Epidermal melanocyte (primary cell): Measurements from ENCODE around the gene ARFGEF2.
"Not testable (repeated sequence)": the region's sequence is repeated elsewhere in the genome, so short reads cannot be mapped to it uniquely, and the experiment has no call there.

Experiments
- DNase-seq: peaks from one replicate; pipeline ENCODE4 v3.0.0; 2011; ENCODE audit warnings: low spot score; ENCODE audit not compliant: insufficient read length

The ARFGEF2 gene

DNA sequence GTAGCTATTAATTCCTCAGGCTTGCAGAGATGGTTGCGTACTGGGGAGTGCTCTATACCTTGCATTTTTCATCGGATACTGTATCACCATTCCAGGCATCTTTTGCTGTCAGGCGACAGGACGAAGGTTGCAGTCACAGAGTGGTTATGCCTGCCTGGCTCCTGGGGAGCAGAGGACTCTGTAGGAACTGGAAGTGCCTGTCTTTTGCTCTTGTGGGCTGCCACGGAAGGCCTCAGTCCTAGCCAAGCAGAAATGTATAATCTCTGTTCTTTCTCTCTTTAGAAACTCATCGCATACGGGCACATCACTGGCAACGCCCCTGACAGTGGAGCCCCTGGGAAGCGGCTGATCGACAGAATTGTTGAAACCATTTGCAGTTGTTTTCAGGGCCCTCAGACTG lies 29.5 kb downstream of the ARFGEF2 start:
- no peak for DNase-seq

DNA sequence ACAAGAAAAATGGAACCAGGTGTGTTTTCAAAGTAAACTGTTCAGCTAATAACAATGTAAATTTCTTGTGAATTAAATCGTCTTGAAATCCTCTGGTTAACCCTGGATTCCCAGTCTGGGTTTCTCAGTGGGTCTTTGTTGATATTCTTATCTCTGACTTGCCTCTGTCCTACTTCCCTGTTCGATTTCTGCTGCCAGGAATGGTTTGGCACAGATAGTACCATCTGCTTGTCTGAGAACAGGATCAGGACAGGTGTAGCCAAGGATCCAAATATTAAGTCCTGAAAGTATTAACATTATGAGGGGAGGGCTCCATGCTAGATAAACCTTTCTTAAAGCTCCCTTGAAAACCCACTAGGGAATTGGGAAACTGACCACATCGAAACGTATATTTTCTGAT lies 30.1 kb downstream of the ARFGEF2 start:
- DNase-seq = no peak

DNA sequence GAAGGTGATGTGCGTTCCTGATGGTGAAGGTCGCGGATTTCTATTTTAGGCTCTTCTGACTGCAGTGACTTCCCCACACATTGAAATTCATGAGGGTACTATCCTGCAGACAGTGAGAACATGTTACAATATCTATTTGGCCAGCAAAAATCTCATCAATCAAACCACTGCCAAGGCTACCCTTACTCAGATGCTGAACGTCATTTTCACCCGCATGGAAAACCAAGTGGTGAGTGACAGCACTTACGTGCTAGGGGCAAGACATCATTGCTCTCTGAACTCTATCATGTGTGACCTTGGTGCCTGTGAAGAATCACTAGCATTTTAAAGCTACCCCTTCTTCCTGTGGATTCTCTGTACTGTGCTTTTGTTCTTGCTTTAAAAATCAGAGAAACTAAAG lies 31.1 kb downstream of the ARFGEF2 start:
- no peak for DNase-seq

DNA sequence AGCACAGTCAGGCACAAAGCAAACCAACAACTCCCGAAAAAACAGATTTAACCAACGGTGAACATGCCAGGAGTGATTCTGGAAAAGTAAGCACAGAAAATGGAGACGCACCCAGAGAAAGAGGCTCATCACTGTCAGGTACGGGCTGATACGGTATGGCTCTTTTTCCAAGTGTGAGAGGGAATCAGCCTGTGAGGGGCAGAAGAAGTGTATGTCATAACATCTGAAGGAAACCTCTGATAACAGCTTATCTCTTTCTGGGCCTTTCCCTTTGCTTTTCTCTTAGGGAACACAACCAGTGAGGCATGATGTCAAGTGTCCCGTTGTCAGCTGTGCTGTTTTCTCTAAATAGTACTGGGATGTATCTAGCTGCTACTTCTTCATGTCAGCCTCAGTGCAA lies 32.1 kb downstream of the ARFGEF2 start:
- no peak for DNase-seq

DNA sequence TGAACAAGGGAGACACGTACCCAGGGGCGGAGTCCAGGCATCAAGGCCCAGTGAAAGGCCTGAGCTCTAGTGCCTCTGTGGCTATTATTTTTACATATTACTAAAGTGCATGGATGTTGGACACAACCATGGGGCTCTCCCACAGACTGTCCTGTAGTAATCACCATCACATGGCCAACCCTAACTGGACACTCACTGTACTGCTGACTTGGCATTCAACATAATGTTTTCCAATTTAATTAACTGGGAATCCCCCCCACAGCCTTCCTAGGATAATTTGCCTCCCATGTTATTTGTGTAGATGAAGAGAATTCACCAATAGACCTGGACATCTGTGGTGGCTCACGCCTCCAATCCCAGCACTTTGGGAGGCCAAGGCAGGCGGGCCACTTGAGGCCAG lies 34.5 kb downstream of the ARFGEF2 start:
- no peak for DNase-seq

DNA sequence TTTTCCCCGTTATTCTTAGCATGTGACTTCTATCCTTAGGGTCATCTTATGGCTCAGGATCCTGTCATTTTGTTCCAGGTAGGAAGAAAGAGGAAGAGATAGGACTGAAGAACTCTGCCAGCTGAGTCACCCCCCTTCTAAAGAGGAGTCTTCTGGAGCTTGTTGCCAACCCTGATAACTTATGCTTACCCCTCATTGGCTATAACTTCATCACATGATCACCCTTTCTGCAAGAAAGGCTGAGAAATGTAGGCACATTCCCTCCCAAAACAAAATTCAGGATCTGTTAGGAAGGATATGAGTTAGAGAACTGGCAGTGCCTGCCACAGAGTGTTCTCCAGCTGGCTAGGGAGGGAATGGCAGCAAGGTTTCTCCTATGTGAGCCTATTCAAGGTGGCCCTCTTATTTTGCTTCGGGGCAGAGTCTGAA lies 35.6 kb downstream of the ARFGEF2 start:
- no peak for DNase-seq

DNA sequence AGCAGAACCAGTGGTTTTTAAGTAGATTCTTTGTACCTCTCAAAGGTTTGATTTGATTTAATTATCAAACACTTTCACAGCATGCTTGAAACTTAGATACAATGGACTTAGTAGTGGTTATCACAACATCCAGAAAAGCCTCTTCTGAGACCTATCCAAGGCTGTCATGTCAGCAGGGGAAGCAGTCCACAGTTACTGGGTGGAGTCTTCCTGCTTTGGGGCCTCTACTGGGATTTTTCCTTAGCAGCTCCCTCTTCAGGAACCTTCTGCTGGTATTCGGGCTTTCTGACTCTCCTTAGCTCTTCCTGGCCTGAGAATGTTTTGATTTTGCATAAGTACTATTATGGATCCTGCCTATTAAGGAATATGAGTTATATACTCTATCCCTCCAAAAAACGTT lies 36.0 kb downstream of the ARFGEF2 start:
- no peak for DNase-seq

DNA sequence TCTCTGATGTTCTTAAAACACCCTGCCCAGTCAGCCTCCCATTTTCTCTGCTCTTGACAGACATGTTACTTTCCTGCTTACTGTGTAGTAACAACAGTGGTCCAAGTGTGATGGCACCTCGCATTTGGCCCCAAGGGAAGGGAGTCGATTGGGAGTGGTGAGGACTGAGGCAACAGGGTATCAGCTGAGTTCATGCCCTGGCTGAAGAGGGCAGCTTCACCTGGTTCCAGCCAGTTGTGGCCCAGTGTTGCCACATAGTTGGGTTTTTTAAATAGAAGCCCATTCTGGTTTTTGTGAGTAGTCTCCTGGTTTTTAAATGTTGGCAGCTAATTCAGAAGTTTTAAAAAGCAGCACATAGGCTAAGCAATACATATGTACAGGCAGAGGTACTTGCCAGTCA lies 37.2 kb downstream of the ARFGEF2 start:
- DNase-seq = no peak

DNA sequence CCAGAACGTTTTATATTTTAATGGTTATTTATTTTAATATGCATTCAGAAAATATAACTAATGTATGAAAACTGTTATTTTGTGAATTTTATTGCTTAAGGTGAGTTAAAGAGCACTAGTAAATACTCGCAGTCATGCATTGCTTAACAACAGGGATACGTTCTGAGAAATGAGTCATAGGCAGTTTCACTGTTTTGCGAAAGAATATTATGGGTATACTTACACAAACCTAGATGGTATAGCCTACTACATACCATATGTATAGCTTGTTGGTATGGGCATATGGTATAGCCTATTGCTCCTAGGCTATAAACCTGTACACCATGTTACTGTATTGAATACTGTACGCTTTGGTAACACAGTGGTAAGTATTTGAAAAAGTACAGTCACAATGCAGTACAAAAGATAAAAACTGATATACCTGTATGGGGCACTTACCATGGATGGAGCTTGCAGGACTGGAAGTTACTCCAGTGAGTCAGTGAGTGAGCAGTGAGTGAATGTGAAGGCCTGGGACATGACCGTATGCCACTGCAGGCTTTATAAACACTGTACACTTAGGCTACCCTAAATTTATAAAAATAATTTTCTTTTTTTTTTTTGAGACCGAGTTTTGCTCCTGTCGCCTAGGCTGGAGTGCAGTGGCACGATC lies 38.5 kb downstream of the ARFGEF2 start:
- no peak for DNase-seq

DNA sequence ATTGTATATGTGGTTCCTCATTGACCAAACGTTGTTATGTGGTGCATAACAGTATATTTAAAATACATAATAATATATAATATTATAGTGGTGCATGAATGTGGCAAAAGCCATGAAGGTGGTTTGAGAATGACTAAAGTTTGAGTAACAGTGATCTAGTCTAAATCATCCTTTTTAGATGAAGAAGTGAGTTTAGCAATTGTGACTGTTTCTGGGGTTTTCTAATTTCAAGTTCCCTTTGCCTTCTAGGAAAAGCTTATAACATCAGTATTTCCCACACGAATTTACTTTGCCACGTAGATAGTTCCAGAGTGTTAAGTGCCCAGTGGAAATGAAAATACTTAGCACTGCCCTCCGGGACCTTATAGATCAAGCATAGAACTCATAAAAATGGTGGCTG lies 40.9 kb downstream of the ARFGEF2 start:
- DNase-seq = no peak

DNA sequence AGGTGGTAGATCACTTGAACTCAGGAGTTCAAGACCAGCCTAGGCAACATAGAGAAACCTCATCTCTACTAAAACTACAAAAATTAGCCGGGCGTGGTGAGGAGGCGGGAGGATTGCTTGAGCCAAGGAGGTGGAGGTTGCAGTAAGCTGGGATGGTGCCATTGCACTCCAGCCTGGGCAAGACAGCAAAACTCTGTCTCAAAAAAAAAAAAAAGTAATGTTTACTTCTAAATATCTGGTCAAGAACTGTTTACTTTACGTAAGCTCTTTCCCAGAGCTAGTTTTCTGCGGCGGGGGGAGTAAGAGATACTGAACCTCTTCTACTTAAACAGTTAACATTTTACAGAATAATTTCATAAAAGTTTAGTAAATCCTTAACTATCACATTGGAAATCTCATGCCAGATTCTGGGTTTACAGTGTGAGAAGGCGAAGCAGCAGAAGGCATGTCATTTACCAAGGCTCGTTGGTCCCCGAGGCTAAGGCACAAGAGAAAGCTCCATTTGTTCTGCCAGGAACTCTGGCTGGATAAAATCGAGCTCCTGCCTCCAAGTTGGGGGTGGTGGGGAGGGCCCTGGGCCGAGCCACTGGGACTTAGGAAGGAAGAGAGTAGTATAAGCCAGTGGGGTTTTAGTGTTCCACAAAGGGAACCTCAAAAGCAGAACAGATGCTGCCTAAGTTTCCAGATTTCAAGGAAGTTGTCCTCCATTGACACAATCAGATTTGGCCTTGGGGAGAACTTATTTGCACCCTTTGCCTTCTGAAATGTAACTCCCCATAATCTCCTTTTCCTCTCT lies 41.7 kb downstream of the ARFGEF2 start:
- DNase-seq = peak; percentile 68

DNA sequence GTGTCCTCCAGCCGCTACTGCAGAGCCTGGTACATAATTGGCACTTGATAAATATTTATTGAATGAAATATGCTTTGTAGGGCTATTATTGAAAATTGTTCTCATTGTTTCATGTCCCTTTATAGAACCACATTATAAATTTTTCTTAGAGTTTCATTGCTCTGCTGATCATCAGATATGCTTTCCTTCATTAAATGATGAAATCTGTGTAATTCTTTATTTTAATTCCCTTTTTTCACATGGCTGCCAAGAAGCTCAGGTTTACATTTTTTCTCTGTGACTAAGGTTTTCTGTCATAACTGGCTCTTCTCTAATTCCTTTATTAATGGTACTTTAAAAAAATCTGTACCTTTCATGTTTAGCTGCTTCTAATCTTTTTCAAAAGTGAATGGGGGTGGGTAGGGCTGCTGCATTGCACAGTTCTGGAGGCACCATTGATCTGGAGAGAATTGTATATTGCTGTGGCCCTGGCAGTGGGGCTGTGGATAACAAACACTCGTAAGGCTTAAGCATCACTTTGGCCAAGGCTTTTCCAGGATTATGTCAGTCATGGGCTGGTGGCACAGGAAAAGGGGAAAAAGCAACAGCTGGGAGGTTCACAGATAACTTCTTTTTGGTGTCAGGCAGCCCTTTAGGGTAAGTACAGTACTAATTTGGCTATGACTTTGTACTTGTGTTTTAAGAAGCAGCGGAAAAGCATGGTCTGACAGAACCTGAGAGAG lies 43.8 kb downstream of the ARFGEF2 start:
- no peak for DNase-seq

DNA sequence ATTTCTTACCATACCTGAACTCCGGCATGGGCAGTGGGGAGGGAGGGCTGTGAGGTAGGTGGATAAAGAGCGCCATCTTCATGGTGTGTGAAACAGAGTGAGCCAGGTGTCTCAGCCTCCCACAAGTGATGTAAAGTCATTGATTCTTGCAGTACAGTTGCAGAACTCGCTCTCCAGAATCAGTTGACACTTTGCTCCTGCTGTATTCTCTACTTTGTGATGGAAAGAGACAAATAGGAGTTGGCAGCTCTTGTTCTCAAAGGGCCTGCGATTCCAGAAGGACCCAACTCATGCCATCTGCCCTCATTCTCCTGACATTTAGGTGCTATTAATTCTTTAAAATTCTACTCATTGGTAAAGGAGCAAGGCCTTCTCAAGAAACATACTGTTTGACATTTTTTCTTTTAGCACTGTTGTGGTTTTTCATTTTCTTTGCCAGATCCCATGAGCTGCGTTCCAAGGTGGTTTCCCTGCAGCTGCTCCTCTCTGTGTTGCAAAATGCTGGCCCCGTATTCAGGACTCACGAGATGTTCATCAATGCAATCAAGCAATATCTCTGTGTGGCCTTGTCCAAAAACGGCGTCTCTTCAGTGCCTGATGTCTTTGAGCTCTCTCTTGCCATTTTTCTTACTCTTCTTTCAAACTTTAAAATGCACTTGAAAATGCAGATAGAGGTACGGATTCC lies 49.3 kb downstream of the ARFGEF2 start:
- no peak for DNase-seq

DNA sequence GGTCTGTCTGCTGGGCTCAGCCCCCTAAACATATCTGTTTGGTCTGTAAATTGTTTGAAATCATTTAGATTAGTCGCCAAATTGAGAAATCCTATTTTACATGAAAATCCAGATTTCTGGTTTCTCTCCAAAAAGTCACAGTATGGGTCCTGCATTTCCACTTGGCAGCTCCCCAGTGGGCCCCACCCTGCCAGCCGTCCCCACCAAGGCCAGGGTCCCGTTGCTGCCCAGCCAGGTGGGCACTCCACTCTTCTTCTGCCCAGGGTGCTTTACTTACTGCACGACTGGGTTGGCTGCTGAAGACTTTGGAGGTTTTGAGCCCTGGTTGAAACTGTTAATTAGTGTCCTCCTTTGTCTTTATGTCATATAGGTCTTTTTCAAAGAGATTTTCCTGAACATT lies 50.4 kb downstream of the ARFGEF2 start:
- DNase-seq = no peak

DNA sequence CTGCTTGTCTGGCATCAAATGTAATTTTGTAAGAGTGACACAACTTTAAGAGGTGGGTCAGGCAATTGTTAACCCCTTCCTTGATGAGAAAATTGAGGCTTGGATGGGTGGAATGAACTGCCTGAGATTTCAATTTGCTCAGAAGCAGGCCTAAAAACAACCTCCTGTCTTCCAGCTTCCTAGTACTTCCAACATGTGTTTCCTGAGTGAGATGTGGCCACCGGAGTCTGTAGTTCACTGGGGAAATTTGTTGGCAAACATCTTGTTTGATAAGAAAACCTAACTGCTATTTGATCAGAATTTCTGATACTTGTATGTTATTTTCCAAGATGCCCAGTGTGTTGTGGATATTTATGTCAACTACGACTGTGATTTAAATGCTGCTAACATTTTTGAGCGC lies 51.3 kb downstream of the ARFGEF2 start:
- DNase-seq = no peak

DNA sequence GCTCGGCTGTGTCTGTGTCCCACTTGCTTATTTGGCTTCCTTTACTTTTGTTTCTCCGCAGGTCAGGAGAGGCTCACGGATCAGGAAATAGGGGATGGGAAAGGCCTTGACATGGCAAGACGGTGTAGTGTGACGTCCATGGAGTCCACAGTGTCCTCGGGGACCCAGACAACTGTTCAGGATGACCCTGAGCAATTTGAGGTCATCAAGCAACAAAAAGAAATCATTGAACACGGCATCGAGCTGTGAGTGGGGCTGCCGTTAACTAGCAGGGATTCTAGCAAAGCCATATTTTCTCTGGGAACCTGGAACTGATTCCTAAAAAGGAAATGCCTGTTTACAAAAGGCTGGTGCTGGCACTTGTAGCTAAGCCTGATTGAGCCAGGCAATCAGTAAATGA lies 54.4 kb downstream of the ARFGEF2 start:
- no peak for DNase-seq

DNA sequence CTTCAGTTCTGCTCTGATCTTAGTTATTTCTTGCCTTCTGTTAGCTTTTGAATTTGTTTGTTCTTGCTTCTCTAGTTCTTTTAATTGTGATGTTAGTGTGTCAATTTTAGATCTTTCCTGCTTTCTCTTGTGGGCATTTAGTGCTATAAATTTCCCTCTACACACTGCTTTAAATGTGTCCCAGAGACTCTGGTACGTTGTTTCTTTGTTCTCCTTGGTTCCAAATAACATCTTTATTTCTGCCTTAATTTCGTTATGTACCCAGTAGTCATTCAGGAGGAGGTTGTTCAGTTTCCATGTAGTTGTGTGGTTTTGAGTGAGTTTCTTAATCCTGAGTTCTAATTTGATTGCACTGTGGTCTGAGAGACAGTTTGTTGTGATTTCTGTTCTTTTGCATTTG lies 58.5 kb downstream of the ARFGEF2 start:
- not testable (repeated sequence) for DNase-seq

DNA sequence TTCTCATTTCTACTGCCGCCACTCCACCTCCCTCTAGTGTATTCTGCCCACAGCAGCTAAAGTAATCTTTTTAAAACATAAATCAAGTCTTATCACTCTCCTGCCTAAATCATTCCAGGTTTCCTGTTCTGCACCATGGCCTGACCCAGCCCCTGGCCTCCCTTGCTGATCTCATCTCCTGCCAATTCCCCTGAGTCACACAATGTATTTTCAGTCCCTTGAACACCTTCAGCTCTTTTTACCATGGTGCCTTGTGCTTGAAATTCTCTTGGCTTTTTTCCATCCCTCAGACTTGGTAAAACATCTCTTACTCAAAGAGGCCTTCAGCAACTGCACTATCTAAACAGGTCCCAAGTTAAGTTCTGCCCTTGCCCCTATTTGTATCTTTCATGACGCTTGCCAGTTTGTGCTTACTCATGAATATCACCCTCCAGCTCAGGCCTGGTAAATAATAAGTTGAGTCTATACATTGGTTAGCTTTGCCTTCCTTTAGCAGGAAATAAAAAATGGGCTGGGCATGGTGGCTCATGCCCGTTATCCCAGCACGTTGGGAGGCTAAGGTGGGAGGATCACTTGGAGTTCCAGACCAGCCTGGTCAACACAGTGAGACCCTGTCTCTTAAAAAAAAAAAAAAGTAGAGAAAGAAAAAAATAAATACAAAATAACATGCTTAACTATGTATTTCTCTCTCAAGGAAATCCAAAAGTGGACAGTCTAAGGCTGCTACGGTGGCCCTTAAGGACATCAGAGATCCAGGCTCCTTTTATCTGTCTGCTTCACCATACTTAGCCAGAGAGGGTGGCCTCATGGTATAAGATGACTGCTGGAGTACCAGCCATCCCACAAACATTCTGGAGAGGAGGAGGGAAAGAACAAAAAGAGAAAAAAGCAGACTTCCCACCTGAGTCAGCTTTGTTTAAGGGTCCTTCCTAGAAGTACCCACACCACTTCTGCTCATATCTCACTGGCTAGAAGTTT lies 62.2 kb downstream of the ARFGEF2 start:
- DNase-seq = no peak

DNA sequence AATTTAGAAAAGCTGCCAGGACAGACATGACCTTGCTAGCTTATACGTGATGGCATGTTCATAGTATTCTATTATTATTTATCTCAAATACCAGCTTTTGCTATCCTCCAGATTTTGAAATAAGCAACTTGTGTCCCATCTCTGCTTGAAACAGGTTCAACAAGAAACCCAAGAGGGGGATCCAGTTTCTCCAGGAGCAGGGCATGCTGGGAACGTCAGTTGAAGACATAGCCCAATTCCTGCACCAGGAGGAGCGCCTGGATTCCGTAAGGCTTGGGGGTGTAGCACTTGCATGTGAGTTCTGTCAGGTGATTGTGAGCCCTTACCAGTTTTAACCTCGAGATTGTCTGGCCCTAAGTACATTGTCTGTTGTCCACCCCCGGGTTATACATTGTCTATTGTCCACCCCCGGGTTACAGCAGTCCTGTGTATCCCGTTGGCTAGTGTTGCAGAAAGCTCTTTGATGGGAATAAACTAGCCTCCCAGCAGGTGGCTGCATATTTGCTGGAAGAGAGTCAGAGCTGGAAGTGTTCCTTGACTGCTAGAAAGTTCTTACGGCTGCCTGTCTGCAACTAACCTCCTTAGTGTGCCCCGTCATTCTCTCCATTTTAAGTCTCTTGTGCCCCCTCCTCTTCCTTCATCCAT lies 63.2 kb downstream of the ARFGEF2 start:
- no peak for DNase-seq

DNA sequence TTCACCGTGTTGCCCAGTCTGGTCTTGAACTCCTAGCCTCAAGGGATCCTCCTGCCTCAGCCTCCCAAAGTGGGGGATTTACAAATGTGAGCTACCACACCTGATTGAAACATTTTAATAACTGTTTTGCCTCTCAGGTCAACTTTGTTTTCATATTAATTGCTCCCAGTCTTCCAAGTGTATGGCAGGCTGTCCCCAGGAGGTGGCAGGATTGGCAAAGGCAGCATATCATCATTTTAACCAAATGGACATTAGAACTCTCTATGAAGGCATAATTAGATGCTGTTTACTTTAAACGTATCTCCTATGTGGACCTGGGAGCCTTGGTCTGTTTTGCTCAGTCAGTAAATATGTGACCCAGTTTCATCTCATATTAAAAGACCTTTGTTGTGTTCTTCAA lies 65.4 kb downstream of the ARFGEF2 start:
- no peak for DNase-seq
